ENCODE results near the gene TRAF3IP3.

- TF ChIP-seq CTCF (IDR thresholded peaks at IDR 0.05) (no peak), EP300 (IDR thresholded peaks at IDR 0.05) (no peak), POLR2A (IDR thresholded peaks at IDR 0.05) (no peak)
Measured at GRCh38 chr1:209736490-209737117, 19.2 kb upstream of the TRAF3IP3 start.
